Gastroesophageal sphincter (tissue), 3 donors: Measurements from ENCODE around the gene LCE5A.

Experiments
- POLR2A ChIP-seq, 2 donors: fragments of 450-650 bp; IDR thresholded peaks; one replicate each; pipeline ENCODE4 v1.6.1; 2017; ENCODE audit warnings: antibody characterized with exemption in 2 of 2, mild to moderate bottlenecking in 2 of 2, moderate library complexity in 1 of 2
- POLR2AphosphoS5 ChIP-seq: sonication (generic); formaldehyde crosslinking; IDR thresholded peaks from one replicate; pipeline ENCODE4 v1.6.1; 2017; ENCODE audit warnings: antibody characterized with exemption
- TF ChIP-seq, protein P1 (sequence below), 4 experiments: fragments of 200-600 bp in 2 of 4; fragments of 450-650 bp in 2 of 4; sonication (generic) in 1 of 4; IDR thresholded peaks; one replicate each; pipeline ENCODE4 v1.5.1; 2017 to 2019; ENCODE audit warnings: antibody characterized with exemption in 4 of 4, mild to moderate bottlenecking in 2 of 4, moderate library complexity in 2 of 4

DNA sequence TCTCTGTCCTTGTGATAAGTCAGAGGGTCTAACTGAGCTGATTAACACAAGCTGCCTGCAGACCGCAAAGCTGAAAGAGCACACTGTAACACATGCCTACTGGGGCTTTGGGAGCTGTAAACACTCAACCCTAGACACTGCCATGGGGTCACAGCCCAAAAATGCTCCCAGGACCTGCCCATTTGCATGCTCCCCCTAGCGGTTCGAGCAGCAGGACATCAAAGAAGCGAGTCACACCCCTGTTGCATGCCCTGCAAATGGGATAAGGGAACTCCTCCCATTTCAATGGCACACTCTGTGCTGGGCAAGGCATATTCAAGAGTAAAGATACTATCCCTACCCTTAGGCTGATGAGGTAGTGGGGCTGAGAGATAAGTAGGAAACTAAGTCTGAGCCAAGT lies 33.2 kb downstream of the LCE5A start:
- TF ChIP-seq, protein P1, sequence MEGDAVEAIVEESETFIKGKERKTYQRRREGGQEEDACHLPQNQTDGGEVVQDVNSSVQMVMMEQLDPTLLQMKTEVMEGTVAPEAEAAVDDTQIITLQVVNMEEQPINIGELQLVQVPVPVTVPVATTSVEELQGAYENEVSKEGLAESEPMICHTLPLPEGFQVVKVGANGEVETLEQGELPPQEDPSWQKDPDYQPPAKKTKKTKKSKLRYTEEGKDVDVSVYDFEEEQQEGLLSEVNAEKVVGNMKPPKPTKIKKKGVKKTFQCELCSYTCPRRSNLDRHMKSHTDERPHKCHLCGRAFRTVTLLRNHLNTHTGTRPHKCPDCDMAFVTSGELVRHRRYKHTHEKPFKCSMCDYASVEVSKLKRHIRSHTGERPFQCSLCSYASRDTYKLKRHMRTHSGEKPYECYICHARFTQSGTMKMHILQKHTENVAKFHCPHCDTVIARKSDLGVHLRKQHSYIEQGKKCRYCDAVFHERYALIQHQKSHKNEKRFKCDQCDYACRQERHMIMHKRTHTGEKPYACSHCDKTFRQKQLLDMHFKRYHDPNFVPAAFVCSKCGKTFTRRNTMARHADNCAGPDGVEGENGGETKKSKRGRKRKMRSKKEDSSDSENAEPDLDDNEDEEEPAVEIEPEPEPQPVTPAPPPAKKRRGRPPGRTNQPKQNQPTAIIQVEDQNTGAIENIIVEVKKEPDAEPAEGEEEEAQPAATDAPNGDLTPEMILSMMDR (IDR thresholded peaks at IDR 0.05), result no peak
- TF ChIP-seq POLR2A (IDR thresholded peaks at IDR 0.05) (no peak), POLR2AphosphoS5 (no peak)
